ENCODE data around the gene AQP12B.

AQP12B gene

DNA sequence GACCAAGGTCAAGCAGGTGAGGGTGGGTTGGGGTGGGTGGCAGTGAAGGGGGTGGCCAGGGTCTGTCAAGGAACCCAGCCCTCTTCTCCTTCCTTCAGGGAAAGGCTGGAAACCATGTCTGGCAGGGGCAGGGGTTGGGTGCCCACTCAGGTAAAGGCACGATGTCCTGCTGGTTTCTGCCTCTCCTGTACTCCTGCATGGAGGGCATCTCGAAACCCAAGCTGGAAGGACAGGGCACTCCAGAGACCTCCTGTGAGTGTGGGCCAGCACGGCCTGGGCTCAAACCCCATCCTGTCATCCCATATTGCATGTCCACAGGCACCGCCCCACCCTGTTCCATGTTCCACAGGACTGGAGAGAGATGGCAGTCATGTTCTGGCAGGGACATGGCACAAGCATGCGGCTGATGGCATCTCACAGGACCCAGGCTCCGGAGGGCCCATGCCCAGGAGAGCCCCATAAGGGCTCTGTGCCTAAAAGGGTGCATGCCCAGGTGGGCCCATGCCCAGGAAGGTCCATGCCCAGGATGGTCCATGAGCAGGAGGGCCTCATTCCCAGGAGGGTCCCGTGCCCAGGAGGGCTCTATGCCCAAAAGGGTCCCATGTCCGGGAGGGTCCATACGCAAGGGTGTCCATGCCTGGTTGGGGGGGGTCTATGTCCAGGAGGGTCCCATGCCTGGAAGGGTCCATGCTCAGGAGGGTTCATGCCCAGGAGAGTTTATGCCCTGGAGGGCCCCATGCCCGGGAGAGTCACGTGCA, 51.0 kb downstream of the AQP12B start:
- no peak for DNase-seq

DNA sequence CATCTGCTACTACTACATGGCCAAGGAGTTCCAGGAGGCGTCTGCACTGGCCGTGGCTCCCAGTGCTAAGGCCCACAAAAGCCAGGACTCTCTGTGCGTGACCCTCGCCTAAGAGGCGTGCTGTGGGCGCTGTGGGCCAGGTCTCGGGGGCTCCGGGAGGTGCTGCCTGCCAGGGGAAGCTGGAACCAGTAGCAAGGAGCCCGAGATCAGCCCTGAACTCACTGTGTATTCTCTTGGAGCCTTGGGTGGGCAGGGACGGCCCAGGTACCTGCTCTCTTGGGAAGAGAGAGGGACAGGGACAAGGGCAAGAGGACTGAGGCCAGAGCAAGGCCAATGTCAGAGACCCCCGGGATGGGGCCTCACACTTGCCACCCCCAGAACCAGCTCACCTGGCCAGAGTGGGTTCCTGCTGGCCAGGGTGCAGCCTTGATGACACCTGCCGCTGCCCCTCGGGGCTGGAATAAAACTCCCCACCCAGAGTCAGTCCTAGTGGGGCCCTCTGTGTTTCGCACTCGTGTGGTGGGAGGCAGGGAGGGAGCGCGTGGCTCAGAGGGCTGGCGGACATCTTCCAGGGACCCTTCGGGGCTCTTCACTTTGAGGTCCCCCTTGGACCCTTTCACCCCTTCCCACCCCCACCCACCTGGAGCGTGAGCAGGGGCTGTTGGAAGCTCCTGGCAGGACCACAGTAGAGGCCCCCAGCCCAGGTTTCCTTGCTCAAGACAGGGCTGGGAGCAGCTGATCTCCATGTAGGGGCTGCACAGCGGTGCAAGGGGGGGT, 51.7 kb downstream of the AQP12B start:
- no peak for DNase-seq

DNA sequence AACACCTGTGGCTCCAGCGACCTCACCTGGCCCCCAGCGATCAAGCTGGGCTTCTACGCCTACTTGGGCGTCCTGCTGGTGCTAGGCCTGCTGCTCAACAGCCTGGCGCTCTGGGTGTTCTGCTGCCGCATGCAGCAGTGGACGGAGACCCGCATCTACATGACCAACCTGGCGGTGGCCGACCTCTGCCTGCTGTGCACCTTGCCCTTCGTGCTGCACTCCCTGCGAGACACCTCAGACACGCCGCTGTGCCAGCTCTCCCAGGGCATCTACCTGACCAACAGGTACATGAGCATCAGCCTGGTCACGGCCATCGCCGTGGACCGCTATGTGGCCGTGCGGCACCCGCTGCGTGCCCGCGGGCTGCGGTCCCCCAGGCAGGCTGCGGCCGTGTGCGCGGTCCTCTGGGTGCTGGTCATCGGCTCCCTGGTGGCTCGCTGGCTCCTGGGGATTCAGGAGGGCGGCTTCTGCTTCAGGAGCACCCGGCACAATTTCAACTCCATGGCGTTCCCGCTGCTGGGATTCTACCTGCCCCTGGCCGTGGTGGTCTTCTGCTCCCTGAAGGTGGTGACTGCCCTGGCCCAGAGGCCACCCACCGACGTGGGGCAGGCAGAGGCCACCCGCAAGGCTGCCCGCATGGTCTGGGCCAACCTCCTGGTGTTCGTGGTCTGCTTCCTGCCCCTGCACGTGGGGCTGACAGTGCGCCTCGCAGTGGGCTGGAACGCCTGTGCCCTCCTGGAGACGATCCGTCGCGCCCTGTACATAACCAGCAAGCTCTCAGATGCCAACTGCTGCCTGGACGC, 52.5 kb downstream of the AQP12B start:
- DNase-seq, result no peak

DNA sequence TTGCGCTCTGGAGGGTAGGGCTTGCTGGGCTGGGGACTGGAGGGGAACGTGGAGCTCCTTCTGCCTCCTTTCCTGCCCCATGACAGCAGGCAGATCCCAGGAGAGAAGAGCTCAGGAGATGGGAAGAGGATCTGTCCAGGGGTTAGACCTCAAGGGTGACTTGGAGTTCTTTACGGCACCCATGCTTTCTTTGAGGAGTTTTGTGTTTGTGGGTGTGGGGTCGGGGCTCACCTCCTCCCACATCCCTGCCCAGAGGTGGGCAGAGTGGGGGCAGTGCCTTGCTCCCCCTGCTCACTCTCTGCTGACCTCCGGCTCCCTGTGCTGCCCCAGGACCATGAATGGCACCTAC, 53.1 kb downstream of the AQP12B start:
- no peak for DNase-seq

DNA sequence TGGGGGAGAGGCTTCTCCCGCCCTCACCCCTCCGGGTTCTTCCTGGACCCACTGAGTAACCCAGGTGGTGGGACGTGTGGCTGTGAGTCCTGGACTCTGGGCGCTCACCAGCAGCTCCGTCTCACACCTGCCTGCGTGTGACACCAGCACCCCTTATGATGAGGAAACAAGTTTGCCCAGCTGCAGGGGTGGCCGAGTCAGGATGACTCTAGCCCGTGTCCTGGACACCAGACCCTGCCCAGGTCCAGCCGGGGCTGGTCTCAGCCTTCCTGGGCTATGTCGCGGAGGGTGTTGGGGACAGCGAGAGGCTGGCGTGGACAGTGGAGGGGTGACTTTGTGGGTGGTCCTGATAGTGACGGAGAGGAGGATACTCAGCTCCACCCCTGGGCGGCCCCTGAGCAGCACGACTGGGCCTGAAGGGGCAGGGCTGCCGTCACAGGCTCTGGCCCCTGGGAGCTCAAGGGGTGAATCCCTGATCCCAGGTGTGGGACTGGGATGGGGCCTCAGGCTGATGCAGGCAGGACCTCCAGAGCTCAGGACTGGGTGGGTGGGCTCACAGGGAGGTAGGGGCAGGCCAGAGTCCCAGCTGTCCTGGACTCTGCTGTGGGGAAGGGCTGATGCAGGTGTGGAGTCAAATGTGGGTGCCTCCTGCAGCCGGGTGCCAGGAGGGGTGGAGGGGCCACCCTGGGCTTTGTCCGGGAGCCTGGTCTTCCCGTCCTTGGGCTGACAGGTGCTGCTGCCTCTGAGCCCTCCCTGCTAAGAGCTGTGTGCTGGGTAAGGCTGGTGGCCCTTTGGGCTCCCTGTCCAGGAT, 53.7 kb downstream of the AQP12B start:
- no peak for DNase-seq

DNA sequence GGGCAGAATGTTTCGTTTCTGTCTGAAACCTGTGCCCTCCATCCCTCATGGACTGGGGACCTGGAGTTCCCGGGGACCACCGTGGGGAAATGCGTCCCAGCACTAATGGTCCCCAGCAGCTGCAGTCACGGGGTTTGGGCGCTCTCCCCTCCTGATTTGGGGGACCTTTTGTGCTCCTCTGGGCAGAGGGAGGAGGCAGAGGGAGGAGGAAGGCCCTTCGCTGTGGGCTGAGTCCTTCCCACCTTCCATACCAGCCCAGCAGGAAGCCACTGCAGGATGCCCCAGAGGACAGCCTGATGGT, 54.2 kb downstream of the AQP12B start:
- DNase-seq, result no peak

DNA sequence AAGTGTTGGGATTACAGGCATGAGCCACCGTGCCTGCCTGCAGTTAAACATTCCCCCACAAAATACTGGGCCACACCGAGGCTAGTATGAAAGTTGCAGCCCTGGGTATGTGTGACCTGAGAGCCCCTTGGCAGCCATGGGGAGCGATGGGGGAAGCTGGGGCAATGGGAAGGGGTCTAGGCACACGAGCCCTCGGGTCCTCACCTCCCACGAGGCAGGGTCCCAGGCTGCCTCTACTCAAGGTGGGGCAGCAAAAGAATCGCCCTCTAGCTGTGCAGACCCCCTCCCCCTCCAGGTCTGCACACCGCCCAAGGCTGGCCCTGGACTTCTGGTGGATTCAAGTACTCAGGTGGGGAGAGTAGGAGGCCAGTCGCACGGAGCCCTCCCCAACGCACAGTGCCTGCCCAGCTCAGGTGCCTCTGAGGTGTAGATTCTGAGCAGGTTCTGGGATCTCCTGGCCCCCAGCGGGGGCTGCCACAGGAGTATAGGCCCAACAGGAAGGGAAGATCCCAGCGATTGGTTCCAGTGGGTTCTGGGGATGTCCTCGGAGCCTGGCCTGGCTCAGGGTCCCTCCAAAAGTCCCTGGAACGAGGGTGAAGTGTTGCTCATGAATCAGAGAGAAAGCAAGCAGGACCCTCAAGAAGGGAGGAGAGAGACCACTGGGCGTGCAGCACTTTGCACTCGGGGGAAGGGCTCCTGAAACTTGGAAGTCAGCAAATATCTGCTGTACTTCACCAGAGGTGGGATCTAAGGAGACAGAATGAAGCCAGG, 54.8 kb downstream of the AQP12B start:
- DNase-seq, result no peak

DNA sequence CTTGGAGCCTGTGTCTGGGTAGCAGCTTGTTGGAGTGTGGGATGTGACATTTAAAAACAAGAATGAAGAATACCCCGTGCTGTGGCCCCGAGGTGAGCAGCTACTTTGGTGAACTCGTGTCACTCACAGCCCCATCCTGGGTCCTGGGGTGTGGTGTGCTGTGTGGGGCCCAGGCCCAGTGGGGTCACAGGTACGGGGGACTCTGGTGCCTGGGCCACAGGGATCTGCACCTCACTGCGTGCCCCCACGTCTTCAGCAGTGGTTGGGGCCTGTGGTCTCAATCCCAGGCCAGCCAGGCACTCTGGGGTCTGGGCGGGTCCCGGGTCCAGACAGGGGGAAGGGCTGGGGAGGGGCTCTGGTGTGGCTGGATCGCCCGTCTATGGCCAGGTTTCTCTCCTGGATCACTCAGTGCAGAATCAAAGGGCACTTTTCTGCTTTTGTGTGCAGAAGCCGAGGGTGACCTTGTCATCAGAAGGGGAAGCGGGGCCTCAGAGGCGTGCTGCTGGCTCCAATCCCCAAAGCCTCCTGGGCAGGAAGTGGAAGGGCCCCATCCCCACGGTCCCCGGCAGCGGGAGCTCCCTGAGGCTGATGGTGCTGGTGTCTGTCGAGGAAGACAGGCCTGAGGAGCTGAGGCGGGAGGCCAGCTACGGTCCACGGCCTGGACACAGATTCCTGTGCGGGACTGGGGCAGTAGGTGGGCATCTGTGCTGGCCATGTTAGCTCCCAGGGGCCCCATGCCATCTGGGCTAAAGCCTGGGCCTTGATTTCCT, 56.0 kb downstream of the AQP12B start:
- DNase-seq, result peak; percentile 92

All from MV-4-11 (cell line).